ENCODE measurements around the gene VIPR1. TPM values are rescaled to one million over a fixed set of nuclear protein-coding genes. Genes with fewer than 3 reads are reported as not detected.

Gene VIPR1
- total and polyA plus RNA-seq, 8 donors, result 7.8 to 82.5 (median 11.0) TPM

DNA sequence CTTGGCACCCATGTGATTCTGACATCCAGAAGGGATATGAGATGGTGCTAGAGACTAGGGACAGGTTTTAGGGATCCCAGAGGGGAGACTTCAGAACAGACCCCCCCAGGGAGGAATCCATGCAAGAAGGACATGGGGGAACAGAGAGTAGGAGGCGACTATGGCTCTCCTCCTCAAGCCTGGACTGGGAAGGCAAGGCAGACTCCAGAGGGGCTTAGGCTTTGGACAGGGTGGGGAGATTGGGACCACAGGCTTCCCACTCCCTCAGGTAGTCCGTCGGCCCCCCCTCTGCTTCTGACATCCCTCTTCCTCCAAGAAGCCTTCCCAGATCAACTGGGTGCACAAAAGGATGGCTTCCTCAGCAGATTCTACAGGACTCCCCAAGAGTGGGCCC lies 3.0 kb upstream of the VIPR1 start:
- DNase-seq, result peak in 1 of 4 donors; percentile 8

GRCh38 chr3:42500091-42500490 lies 2.4 kb upstream of the VIPR1 start:
- ATAC-seq, result no peak
- H3K9me3 ChIP-seq, result no peaks in the 10 kb centered on the region
- peaks cover 0 to 25% of the 10 kb centered on the region in 2 donors for H3K4me1 ChIP-seq
- H3K27ac ChIP-seq, result no peak overlapping the region
- H3K27me3 ChIP-seq, result peaks cover 8 to 49% of the 10 kb centered on the region in 2 donors
- peak in 1 of 4 donors; percentile 11 for DNase-seq
- H3K36me3 ChIP-seq, result no peaks in the 10 kb centered on the region
- intact Hi-C loops (cut with DNase I), result no loop called here
- TF ChIP-seq, protein P1, sequence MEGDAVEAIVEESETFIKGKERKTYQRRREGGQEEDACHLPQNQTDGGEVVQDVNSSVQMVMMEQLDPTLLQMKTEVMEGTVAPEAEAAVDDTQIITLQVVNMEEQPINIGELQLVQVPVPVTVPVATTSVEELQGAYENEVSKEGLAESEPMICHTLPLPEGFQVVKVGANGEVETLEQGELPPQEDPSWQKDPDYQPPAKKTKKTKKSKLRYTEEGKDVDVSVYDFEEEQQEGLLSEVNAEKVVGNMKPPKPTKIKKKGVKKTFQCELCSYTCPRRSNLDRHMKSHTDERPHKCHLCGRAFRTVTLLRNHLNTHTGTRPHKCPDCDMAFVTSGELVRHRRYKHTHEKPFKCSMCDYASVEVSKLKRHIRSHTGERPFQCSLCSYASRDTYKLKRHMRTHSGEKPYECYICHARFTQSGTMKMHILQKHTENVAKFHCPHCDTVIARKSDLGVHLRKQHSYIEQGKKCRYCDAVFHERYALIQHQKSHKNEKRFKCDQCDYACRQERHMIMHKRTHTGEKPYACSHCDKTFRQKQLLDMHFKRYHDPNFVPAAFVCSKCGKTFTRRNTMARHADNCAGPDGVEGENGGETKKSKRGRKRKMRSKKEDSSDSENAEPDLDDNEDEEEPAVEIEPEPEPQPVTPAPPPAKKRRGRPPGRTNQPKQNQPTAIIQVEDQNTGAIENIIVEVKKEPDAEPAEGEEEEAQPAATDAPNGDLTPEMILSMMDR (IDR thresholded peaks at IDR 0.05), result no peak
- H3K4me3 ChIP-seq, result no peak overlapping the region

More for the DNA sequence above, 3.0 kb upstream of the VIPR1 start:
- H3K9me3 ChIP-seq, result no peaks in the 10 kb centered on the region
- H3K4me1 ChIP-seq, result peaks cover 0 to 25% of the 10 kb centered on the region in 2 donors
- H3K27me3 ChIP-seq, result peaks cover 8 to 49% of the 10 kb centered on the region in 2 donors
- no peak overlapping the region for H3K4me3 ChIP-seq
- ATAC-seq, result no peak
- TF ChIP-seq, protein P1 (IDR thresholded peaks at IDR 0.05), result no peak
- H3K27ac ChIP-seq, result no peak overlapping the region
- intact Hi-C loops (cut with DNase I), result no loop called here
- H3K36me3 ChIP-seq, result no peaks in the 10 kb centered on the region

DNA sequence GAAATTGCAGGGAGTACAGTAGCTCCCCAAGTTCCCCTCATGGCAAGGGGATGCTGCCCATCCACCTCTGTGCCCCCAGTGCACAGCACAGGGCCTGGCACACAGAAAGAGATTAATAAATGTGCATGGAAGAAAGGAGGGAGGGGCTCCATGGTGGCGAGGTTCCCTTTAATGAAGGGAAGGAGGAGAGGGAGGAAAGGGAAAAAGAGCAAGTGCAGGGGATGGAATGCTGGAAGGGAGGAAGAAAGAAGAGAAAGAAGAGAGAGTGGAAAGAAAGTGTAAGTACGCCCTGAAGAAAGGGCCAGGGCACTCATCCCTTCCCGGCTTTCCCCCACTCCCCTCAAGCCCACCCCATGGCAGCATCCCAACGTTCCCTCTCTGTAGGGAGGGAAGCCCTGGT lies 1.5 kb upstream of the VIPR1 start:
- Histone ChIP-seq H3K9me3 (no peaks in the 10 kb centered on the region), H3K27ac (no peak overlapping the region), H3K4me3 (peak overlapping the region in 1 of 2 donors; percentile 49), H3K36me3 (no peaks in the 10 kb centered on the region), H3K27me3 (peaks cover 8 to 49% of the 10 kb centered on the region in 2 donors), H3K4me1 (peaks cover 0 to 25% of the 10 kb centered on the region in 2 donors)
- intact Hi-C loops (cut with DNase I), result no loop called here
- TF ChIP-seq, protein P1 (IDR thresholded peaks at IDR 0.05), result no peak
- DNase-seq, result no peak
- ATAC-seq, result no peak

GRCh38 chr3:42501321-42501680 lies 1.1 kb upstream of the VIPR1 start:
- DNase-seq, result peak in 2 of 4 donors; percentile 32 to 80
- intact Hi-C loops (cut with DNase I), result no loop called here
- no peak overlapping the region for H3K27ac ChIP-seq

GRCh38 chr3:42501681-42502428 lies 588 bp upstream of the VIPR1 start:
- intact Hi-C loops (cut with DNase I), result no loop called here
- peak overlapping the region; percentile 3 to 47 for H3K27ac ChIP-seq

More at GRCh38 chr3:42501321-42501680, 1.1 kb upstream of the VIPR1 start:
- Histone ChIP-seq H3K9me3 (no peaks in the 10 kb centered on the region), H3K27me3 (peaks cover 8 to 49% of the 10 kb centered on the region in 2 donors), H3K4me3 (peak overlapping the region; percentile 47 to 49), H3K36me3 (no peaks in the 10 kb centered on the region), H3K4me1 (peaks cover 0 to 25% of the 10 kb centered on the region in 2 donors)
- TF ChIP-seq, protein P1 (IDR thresholded peaks at IDR 0.05), result no peak
- ATAC-seq, result peak; percentile 7

More at GRCh38 chr3:42501681-42502428, 588 bp upstream of the VIPR1 start:
- peak in 3 of 4 donors; percentile 47 to 90 (median 72) for DNase-seq
- TF ChIP-seq, protein P1 (IDR thresholded peaks at IDR 0.05), result peak; percentile 53 to 61
- H3K9me3 ChIP-seq, result no peaks in the 10 kb centered on the region
- H3K27me3 ChIP-seq, result peaks cover 8 to 49% of the 10 kb centered on the region in 2 donors
- H3K36me3 ChIP-seq, result no peaks in the 10 kb centered on the region
- H3K4me1 ChIP-seq, result peaks cover under 1 to 27% of the 10 kb centered on the region in 2 donors
- ATAC-seq, result peak; percentile 86
- H3K4me3 ChIP-seq, result peak overlapping the region; percentile 47 to 49

Data from left lung (tissue), 10 donors.